ENCODE results near the gene HPCAL1. TPM values are rescaled to one million over a fixed set of nuclear protein-coding genes. Genes with fewer than 3 reads are reported as not detected.

Gene HPCAL1
- total and polyA plus RNA-seq, 2 experiments from 2014 or later, result 58.9 to 65.4 TPM

- no peaks in the 10 kb centered on the region for H3K9me3 ChIP-seq (ENCODE audit: low read depth)
- H3K4me3 ChIP-seq, result no peak overlapping the region
- no peak overlapping the region for H2AFZ ChIP-seq
- H3K27ac ChIP-seq, result no peak overlapping the region
- no peak overlapping the region for H3K4me2 ChIP-seq (ENCODE audit: unreplicated experiment)
- no peaks in the 10 kb centered on the region for H3K27me3 ChIP-seq (replicated peaks; ENCODE audit: insufficient read depth)
- H3K4me1 ChIP-seq (ENCODE audit: insufficient read depth), result no peaks in the 10 kb centered on the region
- H3K9ac ChIP-seq, result no peak overlapping the region
- H3K36me3 ChIP-seq (ENCODE audit: low read depth), result no peaks in the 10 kb centered on the region
- in situ Hi-C loops (cut with MboI), result no loop called here
- TF ChIP-seq EZH2 (IDR thresholded peaks at IDR 0.05; ENCODE audit: insufficient read depth, poor library complexity, severe bottlenecking) (no peak), EZH2phosphoT487 (IDR thresholded peaks at IDR 0.05; ENCODE audit: insufficient read depth, low read depth) (no peak)
- H3K9me2 ChIP-seq (ENCODE audit: insufficient read depth), result no peaks in the 10 kb centered on the region
- WGBS, 2 experiments (ENCODE audit: low coverage in 1 of 2, low lambda C conversion rate in 2 of 2, missing lambda C conversion rate in 2 of 2), result 89 to 91% methylated on average over 16 of the region's 16 CpGs
- H3K79me2 ChIP-seq (ENCODE audit: insufficient read depth), result peaks cover 73% of the 10 kb centered on the region
- DNase-seq, result no peak
- H4K20me1 ChIP-seq (ENCODE audit: insufficient read depth), result no peaks in the 10 kb centered on the region
- no peaks in the 10 kb centered on the region for H3F3A ChIP-seq (ENCODE audit: insufficient read depth)
Measured at GRCh38 chr2:10337449-10338269, 35.0 kb downstream of the HPCAL1 start.

- no peaks in the 10 kb centered on the region for H3K9me2 ChIP-seq (ENCODE audit: insufficient read depth)
- peaks cover 81% of the 10 kb centered on the region for H3K79me2 ChIP-seq (ENCODE audit: insufficient read depth)
- H2AFZ ChIP-seq, result no peak overlapping the region
- TF ChIP-seq EZH2phosphoT487 (IDR thresholded peaks at IDR 0.05; ENCODE audit: insufficient read depth, low read depth) (no peak), EZH2 (IDR thresholded peaks at IDR 0.05; ENCODE audit: insufficient read depth, poor library complexity, severe bottlenecking) (no peak)
- in situ Hi-C loops (cut with MboI), result no loop called here
- no peaks in the 10 kb centered on the region for H3K36me3 ChIP-seq (ENCODE audit: low read depth)
- 92 to 93% methylated on average over 16 of the region's 16 CpGs for WGBS, 2 experiments (ENCODE audit: low coverage in 1 of 2, low lambda C conversion rate in 2 of 2, missing lambda C conversion rate in 2 of 2)
- no peak overlapping the region for H3K9ac ChIP-seq
- H3K4me3 ChIP-seq, result no peak overlapping the region
- H3F3A ChIP-seq (ENCODE audit: insufficient read depth), result no peaks in the 10 kb centered on the region
- no peaks in the 10 kb centered on the region for H3K9me3 ChIP-seq (ENCODE audit: low read depth)
- H4K20me1 ChIP-seq (ENCODE audit: insufficient read depth), result no peaks in the 10 kb centered on the region
- no peaks in the 10 kb centered on the region for H3K27me3 ChIP-seq (replicated peaks; ENCODE audit: insufficient read depth)
- DNase-seq, result no peak
- H3K27ac ChIP-seq, result no peak overlapping the region
- no peaks in the 10 kb centered on the region for H3K4me1 ChIP-seq (ENCODE audit: insufficient read depth)
- no peak overlapping the region for H3K4me2 ChIP-seq (ENCODE audit: unreplicated experiment)
Measured at GRCh38 chr2:10338270-10339188, 35.8 kb downstream of the HPCAL1 start.

GRCh38 chr2:10339647-10340592, 37.2 kb downstream of the HPCAL1 start:
- Histone ChIP-seq H4K20me1 (ENCODE audit: insufficient read depth) (no peaks in the 10 kb centered on the region), H3K9me3 (ENCODE audit: low read depth) (no peaks in the 10 kb centered on the region), H3K9me2 (ENCODE audit: insufficient read depth) (no peaks in the 10 kb centered on the region), H3K79me2 (ENCODE audit: insufficient read depth) (peaks cover 80% of the 10 kb centered on the region), H2AFZ (no peak overlapping the region), H3K27ac (no peak overlapping the region), H3K4me1 (ENCODE audit: insufficient read depth) (no peaks in the 10 kb centered on the region), H3K4me2 (ENCODE audit: unreplicated experiment) (no peak overlapping the region), H3K4me3 (no peak overlapping the region), H3K27me3 (replicated peaks; ENCODE audit: insufficient read depth) (no peaks in the 10 kb centered on the region), H3K36me3 (ENCODE audit: low read depth) (no peaks in the 10 kb centered on the region), H3F3A (ENCODE audit: insufficient read depth) (no peaks in the 10 kb centered on the region), H3K9ac (no peak overlapping the region)
- DNase-seq, result no peak
- 94 to 96% methylated on average over 16 to 17 of the region's 17 CpGs for WGBS, 2 experiments (ENCODE audit: low coverage in 1 of 2, low lambda C conversion rate in 2 of 2, missing lambda C conversion rate in 2 of 2)
- in situ Hi-C loops (cut with MboI), result no loop called here
- TF ChIP-seq EZH2 (IDR thresholded peaks at IDR 0.05; ENCODE audit: insufficient read depth, poor library complexity, severe bottlenecking) (no peak), EZH2phosphoT487 (IDR thresholded peaks at IDR 0.05; ENCODE audit: insufficient read depth, low read depth) (no peak)

GRCh38 chr2:10340593-10340975, 37.9 kb downstream of the HPCAL1 start:
- Histone ChIP-seq H3F3A (ENCODE audit: insufficient read depth) (no peaks in the 10 kb centered on the region), H3K27me3 (replicated peaks; ENCODE audit: insufficient read depth) (no peaks in the 10 kb centered on the region), H2AFZ (no peak overlapping the region), H3K27ac (no peak overlapping the region), H3K4me2 (ENCODE audit: unreplicated experiment) (no peak overlapping the region), H3K36me3 (ENCODE audit: low read depth) (no peaks in the 10 kb centered on the region), H3K9me3 (ENCODE audit: low read depth) (no peaks in the 10 kb centered on the region), H3K9ac (no peak overlapping the region), H3K4me1 (ENCODE audit: insufficient read depth) (no peaks in the 10 kb centered on the region), H3K79me2 (ENCODE audit: insufficient read depth) (peaks cover 82% of the 10 kb centered on the region), H3K4me3 (no peak overlapping the region), H3K9me2 (ENCODE audit: insufficient read depth) (no peaks in the 10 kb centered on the region), H4K20me1 (ENCODE audit: insufficient read depth) (no peaks in the 10 kb centered on the region)
- in situ Hi-C loops (cut with MboI), result no loop called here
- WGBS, 2 experiments (ENCODE audit: low coverage in 1 of 2, low lambda C conversion rate in 2 of 2, missing lambda C conversion rate in 2 of 2), result 88 to 95% methylated on average over 7 of the region's 7 CpGs
- TF ChIP-seq EZH2phosphoT487 (IDR thresholded peaks at IDR 0.05; ENCODE audit: insufficient read depth, low read depth) (no peak), EZH2 (IDR thresholded peaks at IDR 0.05; ENCODE audit: insufficient read depth, poor library complexity, severe bottlenecking) (no peak)
- DNase-seq, result no peak
